GM10266 (cell line): ENCODE data around the gene STRN3.

Experiments
- DNase-seq: peaks from one replicate; pipeline ENCODE4 v3.0.0; 2012; ENCODE audit errors: extremely low spot score
- CTCF ChIP-seq: IDR thresholded peaks from 2 replicates; pipeline ENCODE4 v1.5.1; 2012; ENCODE audit warnings: mild to moderate bottlenecking, low read depth; ENCODE audit not compliant: control insufficient read depth, insufficient read depth; ENCODE audit errors: missing control alignments

STRN3 gene

GRCh38 chr14:30848449-30849240 lies 177.5 kb downstream of the STRN3 start:
- TF ChIP-seq CTCF: no peak
- no peak for DNase-seq
